ENCODE results near the gene MAN1A1.

MAN1A1 gene

GRCh38 chr6:119241111-119241465, 108.5 kb downstream of the MAN1A1 start:
- H3K4me3 ChIP-seq (ENCODE audit: low read depth, low read length): no peak overlapping the region
- no peak for TF ChIP-seq CTCF (IDR thresholded peaks at IDR 0.05; ENCODE audit: low read depth, low read length, missing control alignments)
- no peak for DNase-seq (ENCODE audit: low read depth)

GRCh38 chr6:119240257-119241110, 109.1 kb downstream of the MAN1A1 start:
- DNase-seq (ENCODE audit: low read depth): no peak
- no peak overlapping the region for H3K4me3 ChIP-seq (ENCODE audit: low read depth, low read length)
- TF ChIP-seq CTCF (IDR thresholded peaks at IDR 0.05; ENCODE audit: low read depth, low read length, missing control alignments): no peak

- no peak overlapping the region for H3K4me3 ChIP-seq (ENCODE audit: low read depth, low read length)
- no peak for TF ChIP-seq CTCF (IDR thresholded peaks at IDR 0.05; ENCODE audit: low read depth, low read length, missing control alignments)
- no peak for DNase-seq (ENCODE audit: low read depth)
Measured at GRCh38 chr6:119237177-119237715, 112.3 kb downstream of the MAN1A1 start.

GRCh38 chr6:119234941-119235340, 114.6 kb downstream of the MAN1A1 start:
- TF ChIP-seq CTCF (IDR thresholded peaks at IDR 0.05; ENCODE audit: low read depth, low read length, missing control alignments): no peak
- H3K4me3 ChIP-seq (ENCODE audit: low read depth, low read length): no peak overlapping the region
- no peak for DNase-seq (ENCODE audit: low read depth)

- H3K4me3 ChIP-seq (ENCODE audit: low read depth, low read length): no peak overlapping the region
- no peak for TF ChIP-seq CTCF (IDR thresholded peaks at IDR 0.05; ENCODE audit: low read depth, low read length, missing control alignments)
- no peak for DNase-seq (ENCODE audit: low read depth)
Measured at GRCh38 chr6:119234457-119234856, 115.1 kb downstream of the MAN1A1 start.

GRCh38 chr6:119233312-119233984, 116.1 kb downstream of the MAN1A1 start:
- TF ChIP-seq CTCF (IDR thresholded peaks at IDR 0.05; ENCODE audit: low read depth, low read length, missing control alignments): no peak
- no peak for DNase-seq (ENCODE audit: low read depth)
- no peak overlapping the region for H3K4me3 ChIP-seq (ENCODE audit: low read depth, low read length)

Measured in GM12864 (cell line).